PC-9 (cell line): ENCODE results near the gene IMMP2L.

Source experiments
- EZH2 ChIP-seq: fragments of 200-600 bp; sonication (generic); IDR thresholded peaks from 2 replicates; pipeline ENCODE4 v1.8.0; 2017; ENCODE audit warnings: antibody characterized with exemption, low read depth
- TF ChIP-seq, protein P1 (sequence below): fragments of 200-600 bp; sonication (generic); conservative IDR thresholded peaks from 2 replicates; pipeline ENCODE4 v1.6.1; 2017; ENCODE audit warnings: mixed run types, antibody characterized with exemption, mild to moderate bottlenecking, moderate library complexity

DNA sequence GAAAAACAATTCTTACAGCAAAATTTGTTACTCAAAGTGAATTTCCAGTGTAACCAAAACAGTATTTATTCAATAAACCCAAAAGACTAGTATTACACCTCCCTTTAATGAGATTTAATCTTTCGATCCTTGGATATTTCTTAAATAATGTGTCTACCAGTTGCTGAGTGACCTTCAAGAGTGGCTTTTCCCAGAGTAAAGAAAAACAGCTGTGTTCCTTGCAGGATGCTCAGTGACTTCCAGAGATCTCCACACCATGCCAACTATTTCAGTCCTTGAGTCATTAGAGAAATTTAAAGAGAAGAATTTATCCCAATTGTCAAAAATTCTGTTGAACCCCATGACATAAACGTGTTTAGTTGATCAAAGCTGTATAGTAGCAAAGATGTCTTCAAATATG lies 44.0 kb downstream of the IMMP2L start:
- TF ChIP-seq, protein P1, sequence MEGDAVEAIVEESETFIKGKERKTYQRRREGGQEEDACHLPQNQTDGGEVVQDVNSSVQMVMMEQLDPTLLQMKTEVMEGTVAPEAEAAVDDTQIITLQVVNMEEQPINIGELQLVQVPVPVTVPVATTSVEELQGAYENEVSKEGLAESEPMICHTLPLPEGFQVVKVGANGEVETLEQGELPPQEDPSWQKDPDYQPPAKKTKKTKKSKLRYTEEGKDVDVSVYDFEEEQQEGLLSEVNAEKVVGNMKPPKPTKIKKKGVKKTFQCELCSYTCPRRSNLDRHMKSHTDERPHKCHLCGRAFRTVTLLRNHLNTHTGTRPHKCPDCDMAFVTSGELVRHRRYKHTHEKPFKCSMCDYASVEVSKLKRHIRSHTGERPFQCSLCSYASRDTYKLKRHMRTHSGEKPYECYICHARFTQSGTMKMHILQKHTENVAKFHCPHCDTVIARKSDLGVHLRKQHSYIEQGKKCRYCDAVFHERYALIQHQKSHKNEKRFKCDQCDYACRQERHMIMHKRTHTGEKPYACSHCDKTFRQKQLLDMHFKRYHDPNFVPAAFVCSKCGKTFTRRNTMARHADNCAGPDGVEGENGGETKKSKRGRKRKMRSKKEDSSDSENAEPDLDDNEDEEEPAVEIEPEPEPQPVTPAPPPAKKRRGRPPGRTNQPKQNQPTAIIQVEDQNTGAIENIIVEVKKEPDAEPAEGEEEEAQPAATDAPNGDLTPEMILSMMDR: no peak
- TF ChIP-seq EZH2: no peak
